ENCODE results near the gene DPPA3.
"Not testable (repeated sequence)": the region's sequence is repeated elsewhere in the genome, so short reads cannot be mapped to it uniquely, and the experiment has no call there.

Gene DPPA3

GRCh38 chr12:7729746-7730145 lies 18.5 kb downstream of the DPPA3 start:
- DNase-seq: no peak

- not testable (repeated sequence) for DNase-seq
These were observed 19.8 kb downstream of the DPPA3 start for GRCh38 chr12:7730984-7731383.

- DNase-seq: no peak
These were observed 20.3 kb downstream of the DPPA3 start for GRCh38 chr12:7731486-7731885.

GRCh38 chr12:7732993-7733392 lies 21.8 kb downstream of the DPPA3 start:
- DNase-seq: no peak

GRCh38 chr12:7747246-7747645 lies 36.0 kb downstream of the DPPA3 start, which contains the start of gene CLEC4C:
TSS of gene CLEC4C (minus strand) at chr12:7747375. CDS start at chr12:7747348, 27 bp downstream.
- no peak for DNase-seq

GRCh38 chr12:7748852-7749251 lies 37.6 kb downstream of the DPPA3 start:
- no peak for DNase-seq

- DNase-seq: no peak
These were observed 38.2 kb downstream of the DPPA3 start for GRCh38 chr12:7749442-7749841.

- DNase-seq: no peak
These were observed 39.1 kb downstream of the DPPA3 start for GRCh38 chr12:7750350-7750749.

- no peak for DNase-seq
These were observed 40.2 kb downstream of the DPPA3 start for GRCh38 chr12:7751394-7751793.

- not testable (repeated sequence) for DNase-seq
These were observed 41.0 kb downstream of the DPPA3 start for GRCh38 chr12:7751941-7752922.

GRCh38 chr12:7755668-7756067 lies 44.4 kb downstream of the DPPA3 start:
- not testable (repeated sequence) for DNase-seq

- no peak for DNase-seq
These were observed 45.8 kb downstream of the DPPA3 start for GRCh38 chr12:7756993-7757392.

GRCh38 chr12:7758766-7759140 lies 47.5 kb downstream of the DPPA3 start:
- DNase-seq: no peak
